ENCODE measurements around the gene ADGRD2.

The ADGRD2 gene

DNA sequence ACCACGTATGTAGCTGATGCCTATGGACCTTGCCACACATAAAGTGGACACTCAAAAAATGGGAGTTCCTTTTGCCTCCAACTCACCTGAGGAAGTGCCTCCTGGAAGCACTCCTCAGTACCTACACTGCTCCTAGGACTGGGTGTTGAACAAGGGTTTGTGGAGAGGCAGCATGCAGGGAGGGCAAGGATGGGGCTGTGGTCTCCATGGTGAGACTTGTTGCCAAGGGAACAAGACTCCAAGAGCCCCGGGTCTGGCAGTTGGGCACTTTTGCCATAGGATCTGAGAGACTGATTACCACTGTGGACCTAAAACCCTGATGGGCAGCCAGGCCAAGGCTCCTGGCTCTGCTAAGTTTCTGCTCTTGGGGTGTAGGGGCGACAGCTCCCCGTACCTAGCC lies 63.9 kb downstream of the ADGRD2 start:
- DNase-seq: no peak

DNA sequence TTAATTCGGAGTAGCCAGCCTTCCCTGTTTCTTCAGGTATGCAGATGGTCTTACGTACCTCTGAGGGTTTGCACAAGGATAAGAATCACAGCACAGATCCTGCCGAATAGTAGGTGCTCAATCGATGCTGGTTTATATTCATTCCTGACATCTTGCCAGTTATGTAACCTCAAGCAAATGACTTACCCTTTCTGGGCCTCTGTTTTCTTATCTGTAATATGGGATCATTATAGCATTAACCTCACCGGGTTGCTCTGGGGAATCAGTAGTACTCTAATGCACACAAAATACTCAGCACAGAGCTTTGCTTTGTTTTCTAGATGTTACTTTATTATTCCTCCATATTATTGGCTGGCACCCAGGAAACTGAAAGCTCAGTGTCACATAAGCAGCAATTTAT lies 64.6 kb downstream of the ADGRD2 start:
- DNase-seq: no peak

DNA sequence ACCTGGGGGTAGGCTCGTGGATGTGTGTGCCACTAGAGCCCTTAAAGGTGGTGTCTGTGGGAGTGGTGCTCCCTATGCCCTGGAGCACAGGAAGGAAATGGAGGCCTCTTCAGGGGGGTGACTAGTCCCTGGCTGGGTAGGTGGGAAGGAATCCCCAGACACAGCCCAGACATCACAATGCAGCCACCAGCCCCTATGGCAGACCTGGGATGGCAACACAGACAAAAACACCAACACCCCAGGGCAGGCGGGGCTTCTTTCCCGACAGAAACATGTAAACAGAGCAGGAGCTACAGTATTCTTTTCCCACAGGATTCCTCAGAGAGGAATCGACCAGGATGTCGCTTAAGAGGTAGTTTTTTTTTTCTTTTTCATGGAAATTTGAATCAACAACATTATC lies 67.3 kb downstream of the ADGRD2 start:
- DNase-seq: no peak

DNA sequence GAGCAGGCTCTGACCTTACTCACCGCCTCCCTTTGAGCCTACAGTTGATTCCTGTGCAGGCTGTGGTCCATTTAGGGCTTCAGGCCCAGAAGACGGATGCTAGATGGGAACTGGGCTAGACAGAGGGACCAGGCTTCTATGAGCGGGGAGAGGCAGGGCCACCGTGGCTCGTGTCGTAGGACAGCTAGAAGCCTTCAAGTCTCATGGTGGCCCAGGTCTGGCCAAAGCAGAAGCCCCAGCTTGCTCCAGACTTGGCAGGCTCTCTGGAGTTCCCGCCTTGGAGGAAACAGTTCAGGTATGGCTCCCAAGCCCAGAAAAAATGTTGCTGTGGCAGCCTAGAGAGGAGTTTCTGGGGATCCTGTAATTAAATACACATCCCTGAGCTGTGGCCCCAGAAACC lies 67.9 kb downstream of the ADGRD2 start:
- no peak for DNase-seq

DNA sequence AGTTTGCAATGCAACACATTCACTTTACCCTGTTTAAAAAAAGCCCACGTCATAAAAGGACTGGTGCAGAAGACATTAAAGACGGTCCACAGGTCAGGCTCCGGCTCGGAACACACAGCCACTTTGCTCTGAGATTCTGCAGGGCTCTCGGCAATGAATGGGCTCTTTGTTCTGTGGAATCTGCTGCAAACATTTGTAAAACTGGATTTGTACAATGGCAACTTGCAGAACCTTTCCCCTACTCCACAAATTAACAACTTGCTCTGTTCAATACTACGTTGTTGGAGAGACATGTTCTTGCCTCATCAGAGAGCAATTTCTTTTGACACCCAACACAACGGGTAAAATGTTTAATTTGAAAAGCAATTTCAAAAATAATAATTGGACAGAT lies 70.0 kb downstream of the ADGRD2 start:
- no peak for DNase-seq

DNA sequence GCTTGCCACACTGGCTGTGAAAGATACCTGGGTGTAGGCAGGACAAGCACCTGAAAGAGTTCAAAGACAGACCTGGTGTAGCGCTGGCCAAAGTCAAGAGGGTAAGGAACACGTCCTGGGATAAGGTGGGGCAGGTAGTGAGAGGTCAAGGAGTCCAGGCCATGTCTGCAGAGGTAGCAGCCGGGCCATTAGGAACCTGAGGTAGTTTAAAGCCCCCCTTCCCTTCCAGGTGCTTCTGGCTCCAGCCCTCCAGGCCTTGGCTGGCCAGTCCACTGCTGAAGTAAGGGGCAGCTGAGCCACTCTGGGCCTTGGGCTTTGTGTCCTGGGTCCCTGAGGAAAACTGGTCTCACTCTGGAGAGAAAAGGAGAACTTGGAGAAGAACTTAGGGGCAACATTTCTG lies 70.9 kb downstream of the ADGRD2 start:
- DNase-seq: no peak

DNA sequence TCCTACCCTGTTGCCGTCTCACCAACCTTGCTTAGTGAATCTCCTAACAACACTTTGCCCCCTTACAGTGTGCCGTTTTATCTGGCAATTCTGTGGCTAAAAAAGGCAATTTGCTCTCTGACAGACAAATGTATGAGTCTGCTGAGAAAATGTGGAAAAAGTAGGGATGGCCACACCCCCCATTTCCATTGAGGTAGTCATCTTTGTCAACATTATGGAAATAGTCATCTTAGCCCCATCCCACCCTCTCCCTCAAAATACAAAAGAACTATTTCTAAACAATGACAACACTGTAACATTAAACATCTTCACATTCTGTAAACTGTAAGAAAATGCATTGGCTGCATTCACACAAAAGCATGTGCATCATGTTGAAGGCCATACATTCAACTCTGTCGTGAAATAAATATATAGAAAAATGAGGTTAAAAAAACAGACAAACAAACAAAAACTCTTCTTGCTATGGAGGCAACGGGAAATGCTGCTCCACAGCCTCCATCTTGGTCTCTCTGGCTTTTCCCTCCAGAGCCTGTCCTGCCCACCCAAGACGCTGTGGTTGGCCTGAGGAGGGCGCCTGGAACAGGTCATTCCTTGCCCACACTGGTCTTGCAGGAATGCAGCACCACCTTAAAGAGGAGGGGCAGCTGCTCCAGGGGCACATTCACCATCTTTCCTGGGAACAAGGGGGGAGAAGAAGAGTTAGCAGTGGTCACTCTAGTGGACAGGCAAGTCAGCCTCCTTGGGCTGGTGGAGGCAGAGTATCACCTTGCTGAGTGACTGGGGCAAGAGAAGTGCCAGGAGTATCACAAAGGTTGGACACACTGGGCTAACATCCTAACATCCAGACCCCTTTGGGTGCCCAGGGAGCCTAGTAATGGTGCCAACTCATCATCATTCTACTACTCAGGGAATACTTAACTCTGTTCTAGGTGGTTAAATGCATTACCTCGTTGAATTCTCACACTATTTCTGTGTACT lies 72.2 kb downstream of the ADGRD2 start:
- no peak for DNase-seq

DNA sequence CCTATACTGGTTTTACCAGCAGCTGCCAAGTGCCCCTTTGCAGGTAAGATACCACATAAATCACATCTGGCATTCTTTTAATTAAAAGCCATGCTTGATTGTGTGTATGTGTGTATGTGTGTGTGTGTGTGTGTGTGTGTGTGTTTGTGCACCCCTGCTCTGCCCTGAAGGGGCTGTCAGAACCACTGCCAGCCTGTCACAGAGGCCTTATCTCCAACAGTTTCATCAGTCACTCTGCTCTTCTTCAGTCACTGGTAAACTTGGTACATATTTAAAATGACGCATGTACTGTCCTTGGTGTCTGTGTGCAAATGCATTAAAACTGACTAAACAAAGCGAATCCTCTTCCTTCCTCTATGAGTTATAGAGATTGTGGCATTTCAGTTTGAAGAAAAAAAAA lies 75.9 kb downstream of the ADGRD2 start:
- no peak for DNase-seq

DNA sequence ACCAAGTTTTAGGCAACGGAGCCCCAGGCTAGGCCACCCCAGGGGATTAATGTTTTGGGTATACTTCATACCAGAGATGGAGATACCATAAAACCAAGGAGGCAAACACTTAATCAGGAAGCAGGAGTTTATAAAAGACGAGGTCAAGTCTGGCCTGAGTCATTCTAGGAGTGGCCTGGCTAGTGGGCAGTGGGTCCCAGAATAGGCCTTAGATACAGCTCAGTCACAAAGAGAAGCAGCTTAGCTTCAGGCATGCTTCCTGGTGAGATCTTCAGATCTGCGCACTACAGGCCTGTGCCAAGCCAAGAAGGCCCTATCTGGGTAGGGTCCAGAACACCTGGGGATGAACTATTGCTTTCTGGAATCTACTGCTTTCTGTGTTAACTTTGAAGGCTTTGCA lies 77.5 kb downstream of the ADGRD2 start:
- no peak for DNase-seq
